Epithelial cell of esophagus (primary cell): ENCODE results near the gene EEF1AKMT3.

Experiments
- DNase-seq: peaks from one replicate; pipeline ENCODE4 v3.0.0; 2010; ENCODE audit warnings: low read depth
- H3K4me3 ChIP-seq: 2 replicates; pipeline ENCODE4 v1.5.1; 2011; ENCODE audit warnings: mild to moderate bottlenecking, low read length, control low read depth
- TF ChIP-seq, protein P1 (sequence below): IDR thresholded peaks from 2 replicates; pipeline ENCODE4 v1.5.1; 2011; ENCODE audit warnings: low read depth, mild to moderate bottlenecking, low read length, control low read depth, inconsistent platforms; ENCODE audit not compliant: insufficient read depth; ENCODE audit errors: missing control alignments

Gene EEF1AKMT3

DNA sequence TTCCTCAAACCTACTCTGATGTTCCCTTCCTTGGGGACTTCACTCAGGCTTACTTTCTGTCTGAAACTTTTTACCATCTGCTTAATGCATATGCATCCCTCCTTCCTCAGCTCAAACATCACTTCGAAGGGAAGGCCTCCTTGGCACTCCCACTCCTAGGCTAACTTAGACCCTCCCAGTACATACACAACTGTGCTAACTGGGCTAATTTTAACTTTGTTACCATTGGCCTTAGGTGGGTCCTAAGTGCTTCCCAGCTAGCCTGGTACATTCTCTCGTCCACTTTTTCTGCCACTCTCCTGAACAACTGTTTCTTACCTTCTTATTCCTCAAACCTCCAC is 3.8 kb downstream of the EEF1AKMT3 start:
- TF ChIP-seq, protein P1, sequence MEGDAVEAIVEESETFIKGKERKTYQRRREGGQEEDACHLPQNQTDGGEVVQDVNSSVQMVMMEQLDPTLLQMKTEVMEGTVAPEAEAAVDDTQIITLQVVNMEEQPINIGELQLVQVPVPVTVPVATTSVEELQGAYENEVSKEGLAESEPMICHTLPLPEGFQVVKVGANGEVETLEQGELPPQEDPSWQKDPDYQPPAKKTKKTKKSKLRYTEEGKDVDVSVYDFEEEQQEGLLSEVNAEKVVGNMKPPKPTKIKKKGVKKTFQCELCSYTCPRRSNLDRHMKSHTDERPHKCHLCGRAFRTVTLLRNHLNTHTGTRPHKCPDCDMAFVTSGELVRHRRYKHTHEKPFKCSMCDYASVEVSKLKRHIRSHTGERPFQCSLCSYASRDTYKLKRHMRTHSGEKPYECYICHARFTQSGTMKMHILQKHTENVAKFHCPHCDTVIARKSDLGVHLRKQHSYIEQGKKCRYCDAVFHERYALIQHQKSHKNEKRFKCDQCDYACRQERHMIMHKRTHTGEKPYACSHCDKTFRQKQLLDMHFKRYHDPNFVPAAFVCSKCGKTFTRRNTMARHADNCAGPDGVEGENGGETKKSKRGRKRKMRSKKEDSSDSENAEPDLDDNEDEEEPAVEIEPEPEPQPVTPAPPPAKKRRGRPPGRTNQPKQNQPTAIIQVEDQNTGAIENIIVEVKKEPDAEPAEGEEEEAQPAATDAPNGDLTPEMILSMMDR: no peak

DNA sequence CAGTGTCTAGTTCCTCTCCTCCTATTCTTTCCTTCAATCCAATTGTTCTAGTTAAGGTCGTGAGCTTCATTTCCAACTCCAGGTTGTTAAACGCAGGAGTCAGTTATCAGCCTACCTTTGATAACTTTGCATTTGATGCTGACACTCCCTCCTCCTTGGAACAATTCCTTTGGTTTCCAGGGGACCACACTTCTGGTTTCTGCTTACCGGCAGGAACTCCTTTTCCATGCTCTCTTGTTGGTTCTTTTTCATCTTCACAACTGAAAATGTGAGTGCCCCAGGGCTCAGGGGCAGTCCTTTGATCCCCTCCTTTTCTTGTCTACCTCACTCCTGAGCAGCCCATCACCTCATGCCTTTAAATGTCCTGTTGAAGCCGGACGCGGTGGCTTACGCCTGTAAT is 5.0 kb downstream of the EEF1AKMT3 start:
- TF ChIP-seq, protein P1: no peak
- DNase-seq: no peak
- H3K4me3 ChIP-seq: no peak overlapping the region

More for the DNA sequence above, 3.8 kb downstream of the EEF1AKMT3 start:
- no peak overlapping the region for H3K4me3 ChIP-seq
- DNase-seq: no peak

DNA sequence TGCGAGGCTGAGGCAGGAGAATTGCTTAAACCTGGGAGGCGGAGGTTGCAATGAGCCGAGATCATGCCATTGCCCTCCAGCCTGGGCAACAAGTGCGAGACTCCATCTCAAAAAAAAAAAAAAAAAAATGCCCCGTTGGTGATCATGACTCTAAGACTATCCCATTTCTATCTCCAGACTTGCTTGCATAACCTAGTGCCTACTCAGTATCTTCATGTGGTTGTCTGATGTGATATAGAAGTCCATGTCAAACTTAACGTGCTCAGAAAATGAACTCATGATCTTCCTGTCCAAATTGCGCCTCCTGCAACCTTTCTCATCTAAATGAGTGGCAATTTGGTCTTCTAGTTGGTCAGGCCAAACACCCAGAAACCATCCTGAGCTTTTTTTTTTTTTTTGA is 5.5 kb downstream of the EEF1AKMT3 start:
- DNase-seq: no peak
- no peak overlapping the region for H3K4me3 ChIP-seq
- TF ChIP-seq, protein P1: no peak

DNA sequence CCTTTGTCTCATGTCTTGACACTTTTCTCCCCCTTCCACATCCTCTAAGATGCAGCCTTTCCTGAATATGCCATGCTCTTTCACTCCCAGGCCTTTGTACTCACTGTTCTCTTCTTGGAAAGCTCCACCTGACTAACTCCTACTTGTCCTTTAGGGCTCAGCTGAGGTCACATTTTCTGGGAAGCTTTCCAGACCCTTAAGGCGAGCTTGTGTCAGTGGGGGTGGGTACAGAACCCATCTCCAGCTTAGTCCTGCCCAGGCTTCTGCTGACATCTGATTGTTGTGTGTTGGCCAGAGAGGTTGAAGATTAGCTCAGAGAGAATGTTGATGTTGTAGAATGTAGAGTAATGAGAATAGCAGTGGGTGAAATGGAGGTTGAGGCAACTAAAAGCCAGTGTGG is 7.3 kb downstream of the EEF1AKMT3 start:
- DNase-seq: no peak
- TF ChIP-seq, protein P1: no peak

DNA sequence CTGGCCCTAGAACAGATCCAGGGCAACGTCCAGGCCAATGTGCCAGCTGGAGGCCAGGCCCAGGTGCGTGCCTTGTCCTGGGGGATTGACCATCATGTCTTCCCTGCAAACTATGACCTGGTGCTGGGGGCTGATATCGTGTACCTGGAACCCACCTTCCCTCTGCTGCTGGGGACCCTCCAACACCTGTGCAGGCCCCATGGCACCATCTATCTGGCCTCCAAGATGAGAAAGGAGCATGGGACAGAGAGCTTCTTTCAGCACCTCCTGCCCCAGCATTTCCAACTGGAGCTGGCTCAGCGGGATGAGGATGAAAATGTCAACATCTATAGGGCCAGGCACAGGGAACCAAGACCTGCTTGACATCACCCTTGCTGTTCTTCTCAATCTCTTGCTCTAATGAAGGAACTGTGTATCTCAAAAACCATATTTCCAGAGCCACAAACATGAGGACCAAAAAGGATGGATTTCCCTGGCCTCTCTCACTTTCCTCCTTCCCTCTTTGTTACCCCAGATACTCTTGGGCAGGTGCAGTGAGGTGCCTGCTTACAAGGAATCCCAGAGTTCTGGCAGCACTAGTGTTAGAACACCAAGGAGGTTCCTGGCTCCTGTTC is 8.0 kb downstream of the EEF1AKMT3 start:
- TF ChIP-seq, protein P1: no peak
- no peak for DNase-seq
- H3K4me3 ChIP-seq: no peak overlapping the region

More for the DNA sequence above, 7.3 kb downstream of the EEF1AKMT3 start:
- no peak overlapping the region for H3K4me3 ChIP-seq

DNA sequence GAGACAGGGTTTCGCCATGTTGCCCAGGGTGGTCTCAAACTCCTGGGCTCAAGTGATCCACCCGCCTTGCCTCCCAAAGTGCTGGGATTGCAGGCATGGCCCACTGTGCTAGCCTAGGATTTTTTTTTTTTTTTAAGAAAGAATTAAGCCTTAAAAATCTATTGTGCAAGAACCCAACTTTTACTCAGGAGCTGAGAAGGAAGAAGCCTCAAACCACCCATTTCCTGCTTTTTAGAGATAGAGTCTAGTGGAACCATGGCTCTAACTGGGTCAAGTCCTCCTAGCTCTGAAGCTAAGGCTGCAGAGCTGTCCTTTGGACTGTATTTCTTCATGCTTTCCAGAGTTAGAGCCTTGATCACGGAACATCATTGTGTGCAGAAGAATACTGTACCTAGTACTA is 8.8 kb downstream of the EEF1AKMT3 start:
- no peak overlapping the region for H3K4me3 ChIP-seq
- TF ChIP-seq, protein P1: no peak
- DNase-seq: no peak

DNA sequence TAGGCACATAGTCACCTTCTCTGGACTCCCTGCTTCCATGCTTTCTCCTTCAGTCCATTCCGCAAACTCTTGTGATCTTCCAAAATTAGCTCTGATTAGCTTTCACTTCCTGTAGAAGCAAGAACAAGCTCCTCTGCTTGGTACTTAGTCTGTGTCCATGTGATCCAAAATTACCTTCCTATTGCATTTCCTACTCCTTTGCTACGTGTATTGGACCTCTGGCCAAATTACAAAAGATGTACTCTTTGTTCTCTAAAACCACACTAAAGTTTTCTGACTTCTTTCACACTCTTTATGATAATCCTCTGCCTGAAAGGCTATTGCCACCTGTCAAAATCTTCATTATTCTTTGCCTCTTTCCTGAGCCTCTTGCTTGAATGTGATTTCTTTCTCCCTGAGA is 9.4 kb downstream of the EEF1AKMT3 start:
- TF ChIP-seq, protein P1: no peak
- no peak for DNase-seq
- H3K4me3 ChIP-seq: no peak overlapping the region
